GM19468 (cell line): ENCODE data around the gene KRT76.

Source experiments
- ATAC-seq: cut with Tn5 transposase; IDR thresholded peaks from one replicate; pipeline ENCODE4 v1.9.1; 2021; ENCODE audit warnings: mild to moderate bottlenecking, moderate library complexity, moderate number of reproducible peaks; ENCODE audit not compliant: unreplicated experiment; ENCODE audit errors: extremely low read depth

Gene KRT76

GRCh38 chr12:52742822-52743457 lies 34.2 kb downstream of the KRT76 start:
- ATAC-seq, result no peak

GRCh38 chr12:52742196-52742580 lies 35.0 kb downstream of the KRT76 start:
- no peak for ATAC-seq

- ATAC-seq, result no peak
Measured at GRCh38 chr12:52741375-52742195, 35.6 kb downstream of the KRT76 start.

- no peak for ATAC-seq
Measured at GRCh38 chr12:52740584-52740983, 36.6 kb downstream of the KRT76 start.

DNA sequence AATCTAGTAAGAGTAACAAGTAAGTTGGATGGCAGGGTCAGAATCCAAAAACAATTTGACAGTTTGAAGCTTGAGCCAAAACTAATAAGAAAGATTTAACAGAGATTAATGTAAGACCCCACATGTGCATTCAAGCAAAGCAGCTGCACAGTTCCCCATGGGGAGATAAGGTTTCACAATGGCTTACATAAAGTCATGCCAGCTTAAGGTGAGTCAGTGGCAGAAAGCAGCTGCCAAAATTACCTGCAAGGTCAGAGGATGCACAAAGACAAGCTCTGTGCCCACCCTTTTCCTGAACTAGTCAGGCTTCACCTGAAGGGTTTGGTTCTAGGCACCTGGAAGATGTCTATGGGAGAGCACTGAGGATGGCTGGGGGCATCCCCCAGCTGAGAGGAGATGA lies 37.2 kb downstream of the KRT76 start:
- ATAC-seq, result no peak

DNA sequence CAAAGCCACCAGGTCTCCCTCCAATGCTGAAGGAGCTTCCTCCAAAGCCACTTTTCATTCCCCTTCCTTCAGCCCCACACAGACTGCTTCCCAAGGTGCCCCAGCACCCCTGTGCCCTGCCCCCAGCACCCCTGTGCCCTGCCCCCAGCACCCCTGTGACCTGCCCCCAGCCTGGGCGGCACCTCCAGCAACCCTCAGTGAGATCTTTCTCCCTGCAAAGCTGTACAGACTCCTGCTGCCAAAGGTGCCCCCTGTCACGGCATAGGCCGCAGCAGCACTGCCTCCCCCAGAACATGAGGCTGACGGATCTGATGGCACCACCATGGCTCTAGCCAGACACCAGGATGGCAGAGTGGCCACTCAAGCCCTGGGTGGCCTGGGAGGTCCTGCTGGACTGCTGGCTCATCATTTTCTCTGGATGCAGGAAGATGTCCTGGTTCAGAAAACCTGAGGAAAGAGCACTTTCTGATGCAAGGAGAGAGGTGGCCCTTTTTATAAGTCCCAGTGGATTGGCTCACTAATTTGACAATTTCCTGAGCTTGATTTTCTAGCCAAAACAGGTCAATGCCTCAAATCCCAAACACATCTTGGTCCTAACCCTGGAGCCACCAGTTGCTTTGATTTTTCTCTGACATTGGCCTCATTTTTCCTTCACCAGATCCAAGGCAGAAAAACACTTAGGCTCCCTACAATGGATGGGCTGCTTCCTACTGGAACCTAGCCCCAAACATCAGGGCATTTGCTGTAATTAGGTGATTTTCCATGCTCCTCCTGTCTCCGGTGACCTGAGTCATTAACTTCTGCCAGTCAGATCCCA lies 41.1 kb downstream of the KRT76 start:
- no peak for ATAC-seq

DNA sequence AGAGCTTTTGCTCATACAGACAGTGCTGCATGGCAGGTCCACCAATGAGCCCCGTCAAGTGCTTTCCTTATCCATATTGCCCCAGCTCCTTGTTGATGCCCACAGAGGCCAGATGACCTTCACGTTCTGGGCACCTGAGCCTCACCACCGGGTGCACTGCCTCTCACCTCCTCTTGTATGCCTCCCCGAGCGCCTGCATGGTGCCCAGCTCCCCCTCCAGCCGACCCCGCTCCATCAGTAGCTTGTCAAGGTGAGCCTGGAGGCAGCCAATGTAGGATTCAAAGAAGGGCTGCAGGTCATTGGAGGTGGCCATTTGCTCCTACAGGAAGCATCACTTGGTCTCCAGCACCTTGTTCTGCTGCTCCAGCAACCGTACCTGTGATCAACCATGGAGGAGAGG lies 42.0 kb downstream of the KRT76 start:
- no peak for ATAC-seq

DNA sequence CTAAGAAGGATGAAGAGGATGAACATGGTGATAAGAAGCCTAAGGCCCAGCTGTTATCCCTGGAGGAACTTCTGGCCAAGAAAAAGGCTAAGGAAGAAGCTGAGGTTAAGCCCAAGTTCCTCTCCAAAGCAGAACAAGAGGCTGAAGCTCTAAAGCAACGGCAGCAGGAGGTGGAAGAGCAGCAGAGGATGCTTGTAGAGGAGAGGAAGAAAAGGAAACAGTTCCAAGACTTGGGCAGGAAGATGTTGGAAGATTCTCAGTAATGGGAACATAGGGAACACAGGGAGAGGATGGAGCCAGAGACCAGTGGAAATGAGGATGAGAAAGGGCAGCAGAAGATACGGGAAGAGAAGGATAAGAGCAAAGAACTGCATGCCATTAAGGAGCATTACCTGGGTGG lies 46.4 kb downstream of the KRT76 start:
- no peak for ATAC-seq

GRCh38 chr12:52730383-52730782 lies 46.8 kb downstream of the KRT76 start:
- ATAC-seq, result no peak

DNA sequence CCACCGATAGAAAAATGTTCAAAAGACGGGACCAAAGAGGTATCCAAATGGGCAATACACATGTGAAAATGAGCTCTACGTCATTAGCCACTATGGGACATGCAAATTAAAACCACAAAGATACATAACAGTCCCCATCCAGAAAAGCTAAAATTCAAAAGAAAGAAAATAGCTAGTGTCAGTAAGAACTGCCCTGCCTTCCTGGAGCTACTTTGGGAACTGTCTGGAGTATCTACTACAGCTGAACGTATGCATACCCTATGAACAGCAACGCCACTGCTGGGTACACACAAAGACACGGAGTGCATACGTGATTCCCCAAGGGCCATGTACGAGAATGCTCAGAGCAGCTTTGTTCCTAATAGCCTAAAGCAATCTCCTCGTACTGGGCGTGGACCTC lies 48.0 kb downstream of the KRT76 start:
- no peak for ATAC-seq

- no peak for ATAC-seq
Measured at GRCh38 chr12:52728374-52728773, 48.8 kb downstream of the KRT76 start.

GRCh38 chr12:52727037-52727436 lies 50.1 kb downstream of the KRT76 start:
- no peak for ATAC-seq

DNA sequence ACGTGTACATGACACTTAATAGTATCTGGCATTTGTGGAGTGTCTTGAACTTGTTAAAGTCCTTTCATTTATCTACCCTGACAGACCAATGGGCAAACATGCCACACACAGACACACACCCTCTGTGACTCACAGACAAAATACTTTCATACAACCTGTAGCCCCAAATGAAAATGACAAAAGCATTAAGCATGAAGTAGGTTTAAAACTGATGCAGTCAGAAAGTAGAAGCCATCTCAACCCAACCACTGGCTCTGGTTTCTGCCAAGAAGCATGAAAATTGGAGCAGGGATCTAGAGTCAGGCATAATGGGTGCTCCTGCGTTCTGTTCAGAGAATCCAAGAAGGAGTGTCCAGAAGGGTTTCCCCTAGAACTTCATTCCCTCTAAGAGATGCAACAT lies 50.7 kb downstream of the KRT76 start:
- no peak for ATAC-seq

- no peak for ATAC-seq
Measured at GRCh38 chr12:52724384-52724783, 52.8 kb downstream of the KRT76 start.

DNA sequence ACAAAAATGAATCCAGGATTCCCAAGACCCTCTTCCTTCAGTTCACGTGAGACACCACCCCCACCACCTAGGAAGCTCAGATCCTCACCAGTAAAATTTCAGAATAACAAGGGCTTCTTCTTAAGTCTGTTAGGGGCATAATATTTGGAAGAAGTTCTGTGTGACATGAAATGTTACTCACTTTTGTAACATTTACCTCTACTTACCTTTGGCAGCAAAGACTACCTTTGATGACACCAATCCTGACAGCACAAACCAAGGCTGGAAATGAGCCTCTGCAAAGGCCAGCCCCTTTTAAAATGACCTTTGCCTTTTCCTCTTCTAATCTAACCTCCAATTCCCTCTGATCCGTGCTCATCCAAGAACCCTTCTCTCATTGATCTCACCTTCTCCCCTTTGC lies 54.5 kb downstream of the KRT76 start:
- ATAC-seq, result no peak

DNA sequence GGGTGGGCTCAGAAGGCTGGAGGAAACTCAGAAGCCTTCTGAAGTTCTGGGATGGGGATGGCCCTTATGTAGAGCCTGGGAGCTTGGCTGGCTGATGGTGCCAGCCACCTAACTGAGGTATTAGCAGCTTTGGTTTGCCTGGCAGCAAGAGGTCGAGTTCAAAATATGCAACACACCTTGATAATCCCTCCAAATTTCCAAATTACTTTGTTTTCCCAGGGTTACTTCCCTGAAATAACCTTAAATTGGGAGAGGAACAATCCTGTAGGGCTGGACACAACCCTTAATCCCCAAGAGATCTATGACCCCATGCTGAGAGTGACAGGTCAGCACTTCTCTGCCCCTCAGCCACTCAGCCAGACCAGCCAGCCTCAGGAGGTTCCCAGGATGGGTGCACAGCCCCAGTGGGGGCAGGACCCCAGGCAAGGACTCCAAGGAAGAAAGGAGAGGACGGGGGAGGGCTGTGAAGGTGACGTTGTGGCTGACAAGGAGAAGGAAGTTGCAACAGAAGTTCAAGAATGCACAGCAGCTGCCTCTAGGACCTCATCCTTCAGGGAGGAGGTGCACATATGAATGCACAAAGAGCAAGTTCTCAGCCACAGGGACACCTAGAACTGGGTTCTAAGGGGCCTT lies 55.2 kb downstream of the KRT76 start:
- no peak for ATAC-seq

DNA sequence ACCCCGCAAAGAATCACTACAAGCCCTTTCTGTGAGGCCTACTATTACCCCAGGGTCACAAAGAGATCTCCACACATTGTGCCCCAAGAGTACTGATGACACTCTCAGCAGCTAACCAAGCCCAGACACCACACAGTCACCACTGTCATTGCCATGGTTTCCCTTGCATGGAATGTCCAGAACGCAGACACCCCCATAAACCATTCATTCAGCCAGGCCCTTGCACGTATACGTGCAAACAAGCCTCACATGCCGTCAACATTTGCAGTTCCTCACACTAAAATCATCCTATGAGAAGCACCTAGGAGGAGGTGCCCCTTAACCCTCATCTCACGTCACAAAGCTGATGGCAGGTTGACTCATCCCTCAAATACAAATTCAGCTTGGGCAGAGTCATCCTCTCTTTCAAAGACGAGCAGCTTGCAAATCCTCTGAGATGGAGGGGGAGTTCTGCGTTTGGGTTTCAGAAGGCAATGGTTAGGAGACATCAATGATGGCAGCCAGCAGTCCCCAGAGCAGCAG lies 56.7 kb downstream of the KRT76 start:
- ATAC-seq, result no peak
